Measurements from ENCODE around the gene TNFSF9.

DNA sequence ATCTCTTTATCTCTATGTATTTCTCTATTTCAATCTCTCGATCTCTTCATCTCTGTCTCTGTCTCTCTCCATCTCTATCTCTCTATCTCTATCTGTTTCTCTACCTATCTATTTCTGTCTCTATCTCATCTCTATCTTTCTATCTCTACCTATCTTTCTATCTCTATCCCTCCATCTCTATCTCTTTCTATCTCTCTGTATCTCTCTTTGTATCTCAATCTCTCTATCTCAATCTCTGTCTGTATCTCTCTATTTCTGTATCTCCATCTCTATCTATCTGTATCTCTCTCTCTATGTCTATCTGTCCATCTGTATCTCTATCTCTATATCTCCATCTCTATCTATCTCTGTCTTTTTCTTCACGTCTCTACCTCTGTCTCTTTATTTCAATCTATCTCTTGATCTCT, 25.2 kb downstream of the TNFSF9 start:
- TF ChIP-seq, protein P1, sequence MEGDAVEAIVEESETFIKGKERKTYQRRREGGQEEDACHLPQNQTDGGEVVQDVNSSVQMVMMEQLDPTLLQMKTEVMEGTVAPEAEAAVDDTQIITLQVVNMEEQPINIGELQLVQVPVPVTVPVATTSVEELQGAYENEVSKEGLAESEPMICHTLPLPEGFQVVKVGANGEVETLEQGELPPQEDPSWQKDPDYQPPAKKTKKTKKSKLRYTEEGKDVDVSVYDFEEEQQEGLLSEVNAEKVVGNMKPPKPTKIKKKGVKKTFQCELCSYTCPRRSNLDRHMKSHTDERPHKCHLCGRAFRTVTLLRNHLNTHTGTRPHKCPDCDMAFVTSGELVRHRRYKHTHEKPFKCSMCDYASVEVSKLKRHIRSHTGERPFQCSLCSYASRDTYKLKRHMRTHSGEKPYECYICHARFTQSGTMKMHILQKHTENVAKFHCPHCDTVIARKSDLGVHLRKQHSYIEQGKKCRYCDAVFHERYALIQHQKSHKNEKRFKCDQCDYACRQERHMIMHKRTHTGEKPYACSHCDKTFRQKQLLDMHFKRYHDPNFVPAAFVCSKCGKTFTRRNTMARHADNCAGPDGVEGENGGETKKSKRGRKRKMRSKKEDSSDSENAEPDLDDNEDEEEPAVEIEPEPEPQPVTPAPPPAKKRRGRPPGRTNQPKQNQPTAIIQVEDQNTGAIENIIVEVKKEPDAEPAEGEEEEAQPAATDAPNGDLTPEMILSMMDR (IDR thresholded peaks at IDR 0.05), result no peak
- TF ChIP-seq POLR2A (IDR thresholded peaks at IDR 0.05) (no peak), EP300 (IDR thresholded peaks at IDR 0.05) (no peak)
